ENCODE data around the gene KRTAP9-7. TPM values are rescaled to one million over a fixed set of nuclear protein-coding genes. Genes with fewer than 3 reads are reported as not detected.

Gene KRTAP9-7
- total RNA-seq, 1 donor from 2014 or later, result not detected

- H3K36me3 Mint-ChIP-seq (ENCODE audit: unreplicated experiment), result no peaks in the 10 kb centered on the region
- no peak within 1 kb of the TSS for H3K27ac Mint-ChIP-seq (ENCODE audit: unreplicated experiment)
- no peak for DNase-seq (ENCODE audit: extremely low spot score, unreplicated experiment)
- H3K27me3 Mint-ChIP-seq (ENCODE audit: unreplicated experiment), result no peaks in the 10 kb centered on the region
- H3K4me3 Mint-ChIP-seq (ENCODE audit: unreplicated experiment), result no peak within 1 kb of the TSS
- H3K4me1 Mint-ChIP-seq (ENCODE audit: unreplicated experiment), result peaks cover under 1% of the 10 kb centered on the region
- TF ChIP-seq CTCF (IDR thresholded peaks at IDR 0.05), result no peak
- H3K9me3 Mint-ChIP-seq (ENCODE audit: unreplicated experiment), result no peaks in the 10 kb centered on the region
Measured at GRCh38 chr17:41301916-41302901, 26.7 kb downstream of the KRTAP9-7 start, which contains the start of gene KRTAP29-1. Gene KRTAP29-1 (minus strand): TSS chr17:41302851. CDS start chr17:41302851, 0 bp downstream.

DNA sequence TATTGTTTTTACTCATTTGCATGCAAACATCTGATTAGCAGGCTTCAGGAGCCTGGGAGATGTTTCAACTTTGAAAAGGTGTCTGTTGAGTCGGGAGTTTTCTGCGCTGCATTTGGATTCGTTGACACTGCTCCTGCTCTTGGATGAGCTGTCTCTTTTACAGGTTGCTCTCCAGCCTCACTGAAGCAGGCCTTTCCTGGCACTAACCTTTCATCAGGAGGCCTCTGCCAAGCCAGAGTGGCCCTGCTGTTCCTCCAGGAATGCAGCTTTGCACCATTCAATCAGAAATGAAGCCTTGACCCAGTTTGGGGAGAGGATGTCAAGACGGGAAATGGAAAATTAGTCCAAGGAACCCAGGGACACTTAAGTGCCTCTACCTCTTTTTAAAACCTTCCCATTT lies 27.5 kb downstream of the KRTAP9-7 start:
- Mint-ChIP-seq H3K9me3 (ENCODE audit: unreplicated experiment) (no peaks in the 10 kb centered on the region), H3K4me3 (ENCODE audit: unreplicated experiment) (no peak overlapping the region), H3K27ac (ENCODE audit: unreplicated experiment) (no peak overlapping the region), H3K27me3 (ENCODE audit: unreplicated experiment) (no peaks in the 10 kb centered on the region), H3K36me3 (ENCODE audit: unreplicated experiment) (no peaks in the 10 kb centered on the region), H3K4me1 (ENCODE audit: unreplicated experiment) (peaks cover 9% of the 10 kb centered on the region)
- TF ChIP-seq CTCF (IDR thresholded peaks at IDR 0.05), result no peak
- no peak for DNase-seq (ENCODE audit: extremely low spot score, unreplicated experiment)

GRCh38 chr17:41304091-41304490 lies 28.6 kb downstream of the KRTAP9-7 start:
- TF ChIP-seq CTCF (IDR thresholded peaks at IDR 0.05), result no peak

DNA sequence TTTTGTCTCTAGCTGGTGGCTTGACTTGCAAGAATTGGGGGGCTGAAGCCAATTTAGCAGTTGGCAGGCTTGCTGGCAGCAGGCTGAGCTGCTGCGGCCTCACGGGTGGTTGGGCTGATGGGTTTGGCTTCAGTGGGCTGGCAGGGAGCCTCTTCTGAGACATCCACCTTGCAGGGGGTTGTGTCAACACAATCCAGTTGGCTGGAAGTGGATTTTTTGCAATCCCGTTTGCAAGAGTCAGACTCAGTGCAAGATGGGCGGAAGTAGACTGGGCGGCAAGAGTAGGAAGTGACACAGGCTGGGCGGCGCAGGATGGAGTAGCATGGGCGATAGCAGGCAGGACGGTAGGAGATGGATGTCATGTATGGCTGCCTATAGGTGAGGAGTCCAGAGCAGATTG lies 32.1 kb downstream of the KRTAP9-7 start:
- no peaks in the 10 kb centered on the region for H3K9me3 Mint-ChIP-seq (ENCODE audit: unreplicated experiment)
- H3K36me3 Mint-ChIP-seq (ENCODE audit: unreplicated experiment), result no peaks in the 10 kb centered on the region
- DNase-seq (ENCODE audit: extremely low spot score, unreplicated experiment), result no peak
- TF ChIP-seq CTCF (IDR thresholded peaks at IDR 0.05), result no peak
- H3K4me3 Mint-ChIP-seq (ENCODE audit: unreplicated experiment), result no peak overlapping the region
- peaks cover 14% of the 10 kb centered on the region for H3K4me1 Mint-ChIP-seq (ENCODE audit: unreplicated experiment)
- H3K27ac Mint-ChIP-seq (ENCODE audit: unreplicated experiment), result no peak overlapping the region
- no peaks in the 10 kb centered on the region for H3K27me3 Mint-ChIP-seq (ENCODE audit: unreplicated experiment)

More at GRCh38 chr17:41304091-41304490, 28.6 kb downstream of the KRTAP9-7 start:
- Mint-ChIP-seq H3K4me1 (ENCODE audit: unreplicated experiment) (peaks cover 14% of the 10 kb centered on the region), H3K27me3 (ENCODE audit: unreplicated experiment) (no peaks in the 10 kb centered on the region), H3K27ac (ENCODE audit: unreplicated experiment) (no peak overlapping the region), H3K36me3 (ENCODE audit: unreplicated experiment) (no peaks in the 10 kb centered on the region), H3K4me3 (ENCODE audit: unreplicated experiment) (no peak overlapping the region), H3K9me3 (ENCODE audit: unreplicated experiment) (no peaks in the 10 kb centered on the region)
- no peak for DNase-seq (ENCODE audit: extremely low spot score, unreplicated experiment)

GRCh38 chr17:41308251-41308917 lies 32.9 kb downstream of the KRTAP9-7 start:
- H3K36me3 Mint-ChIP-seq (ENCODE audit: unreplicated experiment), result no peaks in the 10 kb centered on the region

More at GRCh38 chr17:41308251-41308917, 32.9 kb downstream of the KRTAP9-7 start:
- H3K4me3 Mint-ChIP-seq (ENCODE audit: unreplicated experiment), result no peak overlapping the region
- TF ChIP-seq CTCF (IDR thresholded peaks at IDR 0.05), result no peak
- no peaks in the 10 kb centered on the region for H3K9me3 Mint-ChIP-seq (ENCODE audit: unreplicated experiment)
- H3K27ac Mint-ChIP-seq (ENCODE audit: unreplicated experiment), result no peak overlapping the region
- peaks cover 14% of the 10 kb centered on the region for H3K4me1 Mint-ChIP-seq (ENCODE audit: unreplicated experiment)
- no peak for DNase-seq (ENCODE audit: extremely low spot score, unreplicated experiment)
- no peaks in the 10 kb centered on the region for H3K27me3 Mint-ChIP-seq (ENCODE audit: unreplicated experiment)
